GM19193 (cell line): ENCODE results near the gene BCKDHB.

Source experiments
- POLR2A ChIP-seq: IDR thresholded peaks from 4 replicates; pipeline ENCODE4 v1.6.1; 2011; ENCODE audit not compliant: insufficient read depth, insufficient read length; ENCODE audit errors: extremely low read depth

The BCKDHB gene

GRCh38 chr6:80319196-80319595 lies 212.7 kb downstream of the BCKDHB start:
- no peak for TF ChIP-seq POLR2A

GRCh38 chr6:80321011-80321410 lies 214.5 kb downstream of the BCKDHB start:
- TF ChIP-seq POLR2A, result no peak

GRCh38 chr6:80325742-80326141 lies 219.3 kb downstream of the BCKDHB start:
- no peak for TF ChIP-seq POLR2A

GRCh38 chr6:80328652-80329051 lies 222.2 kb downstream of the BCKDHB start:
- TF ChIP-seq POLR2A, result no peak

GRCh38 chr6:80329496-80329895 lies 223.0 kb downstream of the BCKDHB start:
- no peak for TF ChIP-seq POLR2A

- TF ChIP-seq POLR2A, result no peak
Measured at GRCh38 chr6:80330961-80331360, 224.5 kb downstream of the BCKDHB start.

GRCh38 chr6:80331522-80331921 lies 225.1 kb downstream of the BCKDHB start:
- TF ChIP-seq POLR2A, result no peak

GRCh38 chr6:80331974-80332373 lies 225.5 kb downstream of the BCKDHB start:
- no peak for TF ChIP-seq POLR2A

GRCh38 chr6:80333342-80333741 lies 226.9 kb downstream of the BCKDHB start:
- TF ChIP-seq POLR2A, result no peak

GRCh38 chr6:80335121-80335531 lies 228.7 kb downstream of the BCKDHB start:
- no peak for TF ChIP-seq POLR2A

- TF ChIP-seq POLR2A, result no peak
Measured at GRCh38 chr6:80336911-80337310, 230.4 kb downstream of the BCKDHB start.

- no peak for TF ChIP-seq POLR2A
Measured at GRCh38 chr6:80338201-80338836, 231.8 kb downstream of the BCKDHB start.

- TF ChIP-seq POLR2A, result no peak
Measured at GRCh38 chr6:80339421-80339820, 232.9 kb downstream of the BCKDHB start.

- no peak for TF ChIP-seq POLR2A
Measured at GRCh38 chr6:80340280-80340679, 233.8 kb downstream of the BCKDHB start.

- no peak for TF ChIP-seq POLR2A
Measured at GRCh38 chr6:80340686-80341085, 234.2 kb downstream of the BCKDHB start.

GRCh38 chr6:80341330-80341729 lies 234.9 kb downstream of the BCKDHB start:
- no peak for TF ChIP-seq POLR2A

- TF ChIP-seq POLR2A, result no peak
Measured at GRCh38 chr6:80343511-80343910, 237.0 kb downstream of the BCKDHB start.
